ENCODE measurements around the gene APOL3. TPM values are rescaled to one million over a fixed set of nuclear protein-coding genes. Genes with fewer than 3 reads are reported as not detected.

The APOL3 gene
- total and polyA plus RNA-seq, 2 of the 13 experiments (the other 11 are each of a cell fraction or from before 2014, with no cell fraction given), result 3.8 to 5.4 TPM

DNA sequence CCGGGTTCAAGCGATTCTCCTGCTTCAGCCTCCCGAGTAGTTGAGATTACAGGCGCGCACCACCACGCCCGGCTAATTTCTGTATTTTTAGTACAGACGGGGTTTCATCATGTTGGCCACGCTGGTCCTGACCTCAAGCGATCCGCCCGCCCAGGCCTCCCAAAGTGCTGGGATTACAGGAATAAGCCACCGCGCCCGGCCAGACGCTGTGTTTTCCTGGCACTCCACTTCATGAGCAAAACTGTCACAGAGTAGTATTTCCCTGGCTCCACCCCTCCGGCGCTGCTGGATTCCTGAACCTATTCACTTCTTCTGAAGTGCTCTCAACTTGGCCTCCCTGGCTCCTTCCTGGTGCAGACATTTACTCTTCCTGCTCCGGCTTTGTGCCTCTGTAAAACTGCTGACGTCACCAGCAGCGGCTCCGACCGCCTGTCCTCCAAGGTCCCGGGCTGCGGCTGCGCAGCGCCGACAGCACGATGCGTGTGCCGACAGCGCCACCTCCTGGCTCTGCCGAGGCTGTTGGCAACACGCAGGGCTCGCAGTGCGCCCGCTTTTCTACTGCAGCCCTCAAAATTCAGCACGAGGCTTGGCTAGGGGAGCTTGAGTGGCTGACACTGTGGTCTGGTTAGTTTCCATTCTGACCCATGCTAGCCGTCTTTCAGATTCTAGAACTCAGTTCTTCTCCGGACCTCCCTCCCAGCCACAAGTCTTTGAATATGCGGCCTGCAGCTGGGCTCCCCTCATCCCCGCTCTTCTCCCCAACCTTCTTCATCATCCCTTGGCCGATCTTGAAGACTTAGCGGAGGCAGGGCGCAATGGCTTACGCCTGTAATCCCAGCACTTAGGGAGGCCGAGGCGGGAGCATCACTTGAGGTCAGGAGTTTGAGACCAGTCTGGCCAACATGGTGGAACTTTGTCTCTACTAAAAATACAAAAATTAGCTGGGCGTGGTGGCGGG, 36.6 kb downstream of the APOL3 start (continued):
- TF ChIP-seq KMT2B (CRISPR knock-in tag; IDR thresholded peaks at IDR 0.05) (peak; percentile 62; the same call in 1 of the 2 replicates), MEIS1 (CRISPR knock-in tag; IDR thresholded peaks at IDR 0.05; ENCODE audit: borderline replicate concordance) (no peak), ZFP91 (CRISPR knock-in tag; IDR thresholded peaks at IDR 0.05; ENCODE audit: borderline replicate concordance) (peak; percentile 71), ZNF772 (CRISPR knock-in tag; IDR thresholded peaks at IDR 0.05) (0 out of 2 replicates have a peak, but pooled peaks have one; percentile 13), XRCC5 (optimal IDR thresholded peaks at IDR 0.05; ENCODE audit: low read length) (peak; percentile 90), ZBTB1 (CRISPR knock-in tag; IDR thresholded peaks at IDR 0.05; ENCODE audit: borderline replicate concordance) (no peak), JUNB (CRISPR knock-in tag; IDR thresholded peaks at IDR 0.05; ENCODE audit: borderline replicate concordance) (no peak), NFE2 (CRISPR knock-in tag; IDR thresholded peaks at IDR 0.05) (peak; percentile 75; the same call in 1 of the 2 replicates), ZNF543 (CRISPR knock-in tag; IDR thresholded peaks at IDR 0.05) (peak; percentile 71; the same call in 1 of the 2 replicates), BCL6 (CRISPR knock-in tag; IDR thresholded peaks at IDR 0.05) (0 out of 2 replicates have a peak, but pooled peaks have one; percentile 35), MAFF (IDR thresholded peaks at IDR 0.05; ENCODE audit: low read depth, low read length) (peak; percentile 96), ZNF800 (CRISPR knock-in tag; IDR thresholded peaks at IDR 0.05) (0 out of 2 replicates have a peak, but pooled peaks have one; percentile 27), ERF (CRISPR knock-in tag; IDR thresholded peaks at IDR 0.05) (peak; percentile 88), HDAC2 (CRISPR knock-in tag; IDR thresholded peaks at IDR 0.05) (peak; percentile 68), KAT7 (CRISPR knock-in tag; IDR thresholded peaks at IDR 0.05; ENCODE audit: borderline replicate concordance) (peak; percentile 64; the same call in 1 of the 2 replicates), REPIN1 (CRISPR knock-in tag; IDR thresholded peaks at IDR 0.05; ENCODE audit: borderline replicate concordance, low read depth) (0 out of 2 replicates have a peak, but pooled peaks have one; percentile 37), ZNF557 (CRISPR knock-in tag; IDR thresholded peaks at IDR 0.05) (no peak), ZNF282 (IDR thresholded peaks at IDR 0.05; ENCODE audit: partially characterized antibody) (no peak)
- TF ChIP-seq, protein P1, sequence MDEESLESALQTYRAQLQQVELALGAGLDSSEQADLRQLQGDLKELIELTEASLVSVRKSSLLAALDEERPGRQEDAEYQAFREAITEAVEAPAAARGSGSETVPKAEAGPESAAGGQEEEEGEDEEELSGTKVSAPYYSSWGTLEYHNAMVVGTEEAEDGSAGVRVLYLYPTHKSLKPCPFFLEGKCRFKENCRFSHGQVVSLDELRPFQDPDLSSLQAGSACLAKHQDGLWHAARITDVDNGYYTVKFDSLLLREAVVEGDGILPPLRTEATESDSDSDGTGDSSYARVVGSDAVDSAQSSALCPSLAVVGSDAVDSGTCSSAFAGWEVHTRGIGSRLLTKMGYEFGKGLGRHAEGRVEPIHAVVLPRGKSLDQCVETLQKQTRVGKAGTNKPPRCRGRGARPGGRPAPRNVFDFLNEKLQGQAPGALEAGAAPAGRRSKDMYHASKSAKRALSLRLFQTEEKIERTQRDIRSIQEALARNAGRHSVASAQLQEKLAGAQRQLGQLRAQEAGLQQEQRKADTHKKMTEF (CRISPR knock-in tag; IDR thresholded peaks at IDR 0.05), result peak; percentile 73; the same call in 1 of the 2 replicates
- TF ChIP-seq, protein P2, sequence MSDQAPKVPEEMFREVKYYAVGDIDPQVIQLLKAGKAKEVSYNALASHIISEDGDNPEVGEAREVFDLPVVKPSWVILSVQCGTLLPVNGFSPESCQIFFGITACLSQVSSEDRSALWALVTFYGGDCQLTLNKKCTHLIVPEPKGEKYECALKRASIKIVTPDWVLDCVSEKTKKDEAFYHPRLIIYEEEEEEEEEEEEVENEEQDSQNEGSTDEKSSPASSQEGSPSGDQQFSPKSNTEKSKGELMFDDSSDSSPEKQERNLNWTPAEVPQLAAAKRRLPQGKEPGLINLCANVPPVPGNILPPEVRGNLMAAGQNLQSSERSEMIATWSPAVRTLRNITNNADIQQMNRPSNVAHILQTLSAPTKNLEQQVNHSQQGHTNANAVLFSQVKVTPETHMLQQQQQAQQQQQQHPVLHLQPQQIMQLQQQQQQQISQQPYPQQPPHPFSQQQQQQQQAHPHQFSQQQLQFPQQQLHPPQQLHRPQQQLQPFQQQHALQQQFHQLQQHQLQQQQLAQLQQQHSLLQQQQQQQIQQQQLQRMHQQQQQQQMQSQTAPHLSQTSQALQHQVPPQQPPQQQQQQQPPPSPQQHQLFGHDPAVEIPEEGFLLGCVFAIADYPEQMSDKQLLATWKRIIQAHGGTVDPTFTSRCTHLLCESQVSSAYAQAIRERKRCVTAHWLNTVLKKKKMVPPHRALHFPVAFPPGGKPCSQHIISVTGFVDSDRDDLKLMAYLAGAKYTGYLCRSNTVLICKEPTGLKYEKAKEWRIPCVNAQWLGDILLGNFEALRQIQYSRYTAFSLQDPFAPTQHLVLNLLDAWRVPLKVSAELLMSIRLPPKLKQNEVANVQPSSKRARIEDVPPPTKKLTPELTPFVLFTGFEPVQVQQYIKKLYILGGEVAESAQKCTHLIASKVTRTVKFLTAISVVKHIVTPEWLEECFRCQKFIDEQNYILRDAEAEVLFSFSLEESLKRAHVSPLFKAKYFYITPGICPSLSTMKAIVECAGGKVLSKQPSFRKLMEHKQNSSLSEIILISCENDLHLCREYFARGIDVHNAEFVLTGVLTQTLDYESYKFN (CRISPR knock-in tag; conservative IDR thresholded peaks at IDR 0.05), result peak; percentile 51

Data from HepG2 (cell line).